IgD-negative memory B cell (primary cell): Measurements from ENCODE around the gene C10orf71. TPM values are rescaled to one million over a fixed set of nuclear protein-coding genes. Genes with fewer than 3 reads are reported as not detected.
A peak's percentile ranks its signal among the peaks of the same experiment; 100 is the strongest.

Experiments
- H3K27ac Mint-ChIP-seq, 3 donors: one replicate each; pipeline ENCODE4 v1.8.0; 2020 to 2022; ENCODE audit warnings: mild to moderate bottlenecking in 3 of 3, mixed read lengths in 3 of 3, moderate library complexity in 1 of 3
- H3K27me3 Mint-ChIP-seq: one replicate; pipeline ENCODE4 v1.8.0; 2021; ENCODE audit warnings: mixed read lengths
- H3K36me3 Mint-ChIP-seq: one replicate; pipeline ENCODE4 v1.8.0; 2020; ENCODE audit warnings: mild to moderate bottlenecking, mixed read lengths
- H3K4me1 Mint-ChIP-seq, 3 donors: one replicate each; pipeline ENCODE4 v1.8.0; 2020 to 2022; ENCODE audit warnings: mixed read lengths in 3 of 3, mild to moderate bottlenecking in 1 of 3
- H3K4me3 Mint-ChIP-seq, 4 donors: one replicate each; pipeline ENCODE4 v1.8.0; 2020 to 2022; ENCODE audit warnings: mild to moderate bottlenecking in 4 of 4, mixed read lengths in 4 of 4, moderate library complexity in 3 of 4
- H3K9me3 Mint-ChIP-seq, 3 donors: one replicate each; pipeline ENCODE4 v1.8.0; 2020 to 2021; ENCODE audit warnings: mixed read lengths in 3 of 3, mild to moderate bottlenecking in 1 of 3
- polyA plus RNA-seq: library from polyadenylated mRNA; unstranded; fragments of 300-500 nt; fragmentation: Illumina TruSeq; gene quantifications from one replicate; pipeline ENCODE4 v1.2.3, GENCODE V29; 2021

C10orf71 gene, protein sequence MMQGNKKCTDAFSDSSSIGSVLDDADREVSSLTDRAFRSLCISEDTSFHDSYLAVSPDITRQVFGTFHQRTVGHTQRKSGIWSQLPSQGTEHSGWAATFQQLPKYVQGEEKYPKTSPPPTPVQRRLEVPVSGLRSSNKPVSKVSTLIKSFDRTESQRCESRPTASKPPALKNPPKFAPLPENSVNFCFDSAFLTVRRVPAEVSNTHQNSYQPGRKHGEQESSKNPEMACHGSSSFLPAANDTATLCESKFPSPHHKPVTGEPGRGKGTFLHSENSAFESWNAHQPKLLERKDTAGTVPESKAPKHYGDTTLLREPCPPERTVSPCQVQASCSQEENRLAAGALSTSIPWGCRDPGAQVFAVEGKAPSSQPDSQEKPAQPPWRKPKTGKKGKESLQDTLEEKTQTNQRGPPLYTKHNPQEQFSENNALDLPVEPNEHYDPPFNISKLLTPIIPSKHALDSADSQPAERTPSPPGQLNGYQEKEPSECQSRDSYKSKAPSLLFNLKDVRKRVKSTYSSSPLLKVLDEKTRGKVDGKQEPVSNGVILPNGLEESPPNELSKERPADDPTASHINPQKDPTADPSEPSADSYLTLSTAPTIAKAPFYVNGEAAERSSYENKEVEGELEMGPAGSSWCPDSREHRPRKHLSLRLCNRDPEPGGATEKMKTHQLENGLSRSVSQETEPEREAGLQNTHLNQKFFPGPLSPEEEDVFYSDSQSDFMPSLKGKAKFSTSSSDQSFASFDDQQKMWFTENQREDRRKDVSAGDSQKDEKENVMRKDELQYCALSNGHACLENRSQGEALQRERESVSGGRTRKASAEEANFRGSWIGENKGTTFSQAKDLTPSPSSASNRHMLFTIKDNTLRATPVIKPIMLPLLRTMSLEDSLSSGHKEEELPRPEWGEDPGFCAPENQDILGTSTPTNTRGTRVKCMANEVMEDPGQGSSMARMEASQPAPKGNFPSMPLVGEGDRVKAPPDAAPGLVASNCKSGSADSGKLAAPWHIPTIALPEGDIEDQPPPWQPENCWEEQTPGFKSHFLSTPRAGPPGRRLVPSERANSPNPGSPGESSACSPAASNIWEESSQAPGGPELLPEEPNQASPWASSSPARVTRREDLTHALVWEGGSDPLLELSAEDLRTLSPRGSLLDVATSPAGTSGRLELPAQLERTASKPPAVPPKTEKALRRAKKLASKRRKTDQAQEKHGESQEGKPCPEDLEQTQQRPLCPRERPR (N-terminal part only)
- not detected for polyA plus RNA-seq

DNA sequence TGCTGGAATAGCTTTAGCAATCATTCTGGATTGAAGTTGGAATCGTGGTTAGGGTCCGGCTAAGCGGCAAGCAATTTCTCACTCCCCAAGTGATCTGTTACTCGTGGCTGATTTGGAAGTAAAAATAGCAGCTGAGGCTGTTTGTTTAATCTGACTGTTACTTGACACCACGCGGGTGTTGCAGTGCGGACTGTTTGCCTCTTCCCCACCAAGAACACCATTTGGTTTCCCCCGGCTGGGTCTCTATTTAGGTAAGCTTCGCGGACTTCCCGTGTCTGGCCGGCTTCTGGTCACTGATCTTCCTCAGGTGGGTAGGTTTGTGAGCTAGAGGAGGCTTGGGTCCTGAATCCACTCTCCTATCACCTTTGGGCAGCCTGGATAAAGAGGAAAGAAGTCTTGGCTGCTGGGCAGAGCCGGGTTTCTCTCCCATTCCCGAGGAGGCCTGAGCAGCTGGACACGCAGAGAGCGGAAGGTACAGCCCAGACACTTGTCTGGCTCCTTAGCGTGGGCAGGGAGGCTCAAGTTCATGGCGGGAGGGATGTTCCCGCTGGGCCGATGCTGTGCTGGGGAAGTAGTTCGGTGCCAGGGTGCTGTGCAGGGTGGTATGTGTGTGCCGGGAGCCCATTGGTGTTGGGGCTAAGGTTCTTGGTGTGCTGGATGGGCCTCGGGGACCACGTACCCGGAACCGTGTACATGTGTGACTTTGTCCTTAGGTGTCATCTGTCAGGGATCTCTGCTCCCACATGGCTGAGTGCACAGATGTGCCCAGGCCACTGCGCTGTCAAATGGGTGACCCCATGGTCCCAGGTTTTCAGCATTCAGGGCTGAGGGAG is at the start of gene C10orf71:
Gene C10orf71 (plus strand): TSS at position 188 of the 833 bp plus-strand sequence. CDS start 23,376 bp downstream, outside the sequence.
- peak within 1 kb of the TSS; percentile 20 to 56 (median 38) for H3K4me3 Mint-ChIP-seq
- peaks cover 18 to 27% (median 24%) of the 10 kb centered on the region in 3 donors for H3K4me1 Mint-ChIP-seq
- no peaks in the 10 kb centered on the region for H3K9me3 Mint-ChIP-seq
- peak within 1 kb of the TSS; percentile 12 to 91 (median 57) for H3K27ac Mint-ChIP-seq
- H3K36me3 Mint-ChIP-seq, result no peaks in the 10 kb centered on the region
- no peaks in the 10 kb centered on the region for H3K27me3 Mint-ChIP-seq

- Mint-ChIP-seq H3K36me3 (no peaks in the 10 kb centered on the region), H3K27me3 (peaks cover 3% of the 10 kb centered on the region), H3K4me1 (peaks cover 12 to 26% (median 19%) of the 10 kb centered on the region in 3 donors), H3K9me3 (peaks cover 0 to 2% (median 0%) of the 10 kb centered on the region in 3 donors), H3K27ac (peak overlapping the region in 1 of 3 donors; percentile 28), H3K4me3 (peak overlapping the region in 1 of 4 donors; percentile 49)
These were observed 46.5 kb upstream of the C10orf71 start for GRCh38 chr10:49252313-49253034.

DNA sequence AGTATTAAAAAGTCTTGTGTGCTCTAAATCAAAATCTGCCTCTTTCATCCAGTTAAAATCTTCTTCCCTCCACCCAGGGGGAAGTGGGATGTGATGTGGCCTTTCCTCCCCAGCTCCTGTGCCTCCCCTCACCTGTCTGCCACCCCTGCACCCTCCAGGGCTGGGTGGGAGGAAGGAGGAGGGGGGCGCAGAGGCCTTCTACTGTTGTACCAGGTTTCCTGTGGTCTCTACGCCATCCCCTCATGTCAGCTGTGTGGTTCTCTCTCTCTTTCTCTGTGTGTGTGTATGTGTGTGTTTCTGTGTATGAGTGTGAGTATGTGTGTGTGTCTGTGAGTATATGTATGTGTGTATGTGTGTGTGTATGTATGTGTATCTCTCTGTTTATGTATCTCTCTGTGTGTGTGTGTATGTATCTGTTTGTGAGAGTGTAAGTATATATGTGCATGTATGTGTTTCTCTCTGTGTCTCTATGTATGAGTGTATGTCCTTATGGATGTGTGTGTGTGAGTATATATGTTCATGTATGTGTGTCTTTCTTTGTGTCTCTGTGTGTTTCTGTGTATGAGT is 45.5 kb upstream of the C10orf71 start:
- no peaks in the 10 kb centered on the region for H3K36me3 Mint-ChIP-seq

GRCh38 chr10:49254150-49254549 is 44.8 kb upstream of the C10orf71 start:
- H3K27ac Mint-ChIP-seq, result no peak overlapping the region
- H3K9me3 Mint-ChIP-seq, result peaks cover 0 to 2% (median 0%) of the 10 kb centered on the region in 3 donors
- peaks cover 12 to 27% (median 19%) of the 10 kb centered on the region in 3 donors for H3K4me1 Mint-ChIP-seq
- H3K36me3 Mint-ChIP-seq, result no peaks in the 10 kb centered on the region
- H3K27me3 Mint-ChIP-seq, result peaks cover 3% of the 10 kb centered on the region
- H3K4me3 Mint-ChIP-seq, result no peak overlapping the region

More for the DNA sequence above, 45.5 kb upstream of the C10orf71 start:
- Mint-ChIP-seq H3K9me3 (peaks cover 0 to 2% (median 0%) of the 10 kb centered on the region in 3 donors), H3K27me3 (peaks cover 3% of the 10 kb centered on the region), H3K4me3 (no peak overlapping the region), H3K27ac (no peak overlapping the region), H3K4me1 (peaks cover 12 to 27% (median 19%) of the 10 kb centered on the region in 3 donors)

GRCh38 chr10:49254556-49255318 is 44.2 kb upstream of the C10orf71 start:
- Mint-ChIP-seq H3K4me3 (no peak overlapping the region), H3K36me3 (no peaks in the 10 kb centered on the region), H3K9me3 (peaks cover 0 to 2% (median 0%) of the 10 kb centered on the region in 3 donors), H3K4me1 (peaks cover 12 to 27% (median 19%) of the 10 kb centered on the region in 3 donors), H3K27ac (no peak overlapping the region), H3K27me3 (peaks cover 4% of the 10 kb centered on the region)

DNA sequence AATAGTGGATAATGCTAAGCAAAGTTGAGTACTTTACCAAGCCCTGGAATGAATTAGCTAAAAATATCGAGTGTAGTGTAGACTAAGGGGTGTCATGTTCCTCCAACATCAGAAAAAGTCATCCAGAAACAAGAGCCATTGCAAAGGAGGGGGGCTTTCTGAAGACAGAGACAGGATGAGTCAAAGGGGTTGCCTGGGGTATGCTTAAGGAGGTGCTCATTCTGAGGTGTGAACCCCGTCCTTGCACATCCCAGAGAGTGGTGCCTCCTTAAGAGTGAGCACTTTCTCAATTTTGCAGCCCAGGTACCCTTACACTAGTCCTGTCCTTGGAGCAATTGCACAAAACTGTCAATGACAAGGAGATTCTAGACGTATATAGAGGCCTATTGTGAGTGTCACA is 43.1 kb upstream of the C10orf71 start:
- Mint-ChIP-seq H3K9me3 (peaks cover 0 to 2% (median 0%) of the 10 kb centered on the region in 3 donors), H3K36me3 (no peaks in the 10 kb centered on the region), H3K27ac (peak overlapping the region in 1 of 3 donors; percentile 14), H3K4me3 (peak overlapping the region in 1 of 4 donors; percentile 39), H3K27me3 (peaks cover 8% of the 10 kb centered on the region), H3K4me1 (peaks cover 12 to 27% (median 19%) of the 10 kb centered on the region in 3 donors)

DNA sequence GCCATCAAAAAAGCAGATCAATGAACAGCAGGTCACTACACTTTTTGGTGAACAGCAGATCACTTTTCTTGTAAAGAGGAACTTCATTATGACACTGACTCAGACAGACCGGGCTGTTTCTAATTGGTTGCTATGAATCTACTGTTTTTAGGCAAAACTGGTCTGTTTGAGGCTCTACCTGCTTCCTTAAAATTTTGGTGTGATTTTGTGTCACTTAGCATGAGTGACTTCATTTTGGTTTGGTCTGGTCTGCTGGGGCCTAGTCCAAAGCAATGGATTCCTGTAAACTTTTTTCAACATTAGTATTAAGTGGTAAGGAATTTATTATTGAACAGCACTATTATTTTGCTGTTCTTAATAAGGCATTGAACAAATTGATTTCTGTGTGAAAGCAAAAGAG is 41.8 kb upstream of the C10orf71 start:
- H3K27ac Mint-ChIP-seq, result peak overlapping the region in 1 of 3 donors; percentile 13
- no peak overlapping the region for H3K4me3 Mint-ChIP-seq
- peaks cover 9% of the 10 kb centered on the region for H3K27me3 Mint-ChIP-seq
- no peaks in the 10 kb centered on the region for H3K36me3 Mint-ChIP-seq
- H3K4me1 Mint-ChIP-seq, result peaks cover 12 to 27% (median 19%) of the 10 kb centered on the region in 3 donors
- H3K9me3 Mint-ChIP-seq, result peaks cover 0 to 2% (median 0%) of the 10 kb centered on the region in 3 donors

DNA sequence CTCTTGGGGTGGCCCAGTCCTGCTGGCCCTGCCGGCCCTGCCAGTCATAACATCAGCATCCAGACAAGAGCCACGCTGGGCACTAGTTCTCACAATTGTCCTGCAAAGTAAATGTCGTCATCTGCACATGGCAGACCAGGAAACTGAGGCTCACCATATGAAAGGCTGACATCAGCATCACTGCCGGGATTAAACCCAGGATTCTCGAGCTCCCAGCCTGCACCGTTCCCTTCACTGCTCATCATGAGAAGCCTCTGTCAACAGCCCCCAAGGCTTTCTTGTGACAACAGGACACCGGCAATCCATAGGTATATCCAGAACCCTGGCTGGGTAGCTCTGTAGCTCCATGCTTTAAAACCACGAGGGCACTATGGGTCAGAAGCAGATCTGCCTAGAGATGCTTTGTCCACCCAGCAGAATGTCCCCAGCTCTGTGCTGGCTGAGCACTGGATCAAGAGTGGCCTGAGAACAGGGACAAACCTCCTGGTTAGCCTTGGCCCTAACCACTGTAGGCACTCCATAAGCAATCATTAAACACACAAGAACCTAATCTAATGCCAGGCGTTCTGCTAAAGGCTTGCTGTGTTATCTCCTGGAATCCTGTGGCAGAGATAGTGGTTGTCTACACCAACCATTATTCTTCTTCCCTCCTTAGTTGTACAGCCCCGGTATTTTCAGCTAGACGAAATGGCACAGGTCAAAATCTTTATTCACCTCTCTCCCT is 41.2 kb upstream of the C10orf71 start:
- Mint-ChIP-seq H3K27ac (peak overlapping the region in 1 of 3 donors; percentile 13), H3K4me1 (peaks cover 10 to 22% (median 19%) of the 10 kb centered on the region in 3 donors), H3K36me3 (no peaks in the 10 kb centered on the region), H3K27me3 (peaks cover 6% of the 10 kb centered on the region), H3K4me3 (no peak overlapping the region), H3K9me3 (no peaks in the 10 kb centered on the region)

GRCh38 chr10:49258350-49258683 is 40.7 kb upstream of the C10orf71 start:
- Mint-ChIP-seq H3K27me3 (peaks cover 6% of the 10 kb centered on the region), H3K4me3 (no peak overlapping the region), H3K27ac (no peak overlapping the region), H3K9me3 (no peaks in the 10 kb centered on the region), H3K4me1 (peaks cover 10 to 22% (median 19%) of the 10 kb centered on the region in 3 donors), H3K36me3 (no peaks in the 10 kb centered on the region)

DNA sequence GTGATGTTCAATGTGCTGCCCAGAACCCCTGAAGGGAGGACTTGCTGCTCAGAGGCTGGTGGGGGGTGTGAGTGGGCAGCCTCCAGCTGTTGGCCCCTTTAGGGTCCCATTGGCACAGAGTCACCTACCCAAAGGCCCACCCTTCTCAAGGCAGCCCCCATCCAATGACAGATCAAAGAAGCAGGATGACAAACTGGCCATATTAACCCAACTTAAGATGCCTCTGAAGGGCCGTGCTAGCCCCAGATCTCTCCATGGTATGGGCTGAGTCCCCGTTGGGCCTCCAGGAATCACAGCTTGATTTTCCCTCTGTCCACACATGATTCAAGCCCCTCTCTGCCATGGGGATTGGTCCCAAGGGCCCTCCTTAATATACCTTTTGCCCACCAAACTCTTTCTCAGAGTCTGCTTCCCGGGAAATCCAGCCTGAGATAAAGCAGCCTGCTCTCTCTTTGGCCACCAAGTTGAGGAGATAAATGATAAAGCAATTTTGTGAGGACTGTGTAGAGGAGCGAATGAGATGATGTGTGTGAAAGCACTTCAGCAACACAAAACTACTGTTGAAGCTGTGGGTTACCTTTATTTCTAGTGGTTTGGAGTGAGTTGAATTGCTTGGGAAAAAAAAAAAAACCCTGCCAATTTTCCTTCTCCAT is 38.2 kb upstream of the C10orf71 start:
- Mint-ChIP-seq H3K4me3 (no peak overlapping the region), H3K27me3 (peaks cover 6% of the 10 kb centered on the region), H3K4me1 (peaks cover 6 to 18% (median 14%) of the 10 kb centered on the region in 3 donors), H3K9me3 (peaks cover 2 to 12% (median 6%) of the 10 kb centered on the region in 3 donors), H3K36me3 (no peaks in the 10 kb centered on the region), H3K27ac (no peak overlapping the region)

- H3K9me3 Mint-ChIP-seq, result peaks cover 5 to 26% (median 13%) of the 10 kb centered on the region in 3 donors
- H3K36me3 Mint-ChIP-seq, result no peaks in the 10 kb centered on the region
- peaks cover 6% of the 10 kb centered on the region for H3K27me3 Mint-ChIP-seq
- H3K4me1 Mint-ChIP-seq, result no peaks in the 10 kb centered on the region
- H3K27ac Mint-ChIP-seq, result no peak overlapping the region
- no peak overlapping the region for H3K4me3 Mint-ChIP-seq
These were observed 35.4 kb upstream of the C10orf71 start for GRCh38 chr10:49263591-49263990.
